ENCODE measurements around the gene CTXN1.
"Not testable (repeated sequence)": the region's sequence is repeated elsewhere in the genome, so short reads cannot be mapped to it uniquely, and the experiment has no call there.

The CTXN1 gene

DNA sequence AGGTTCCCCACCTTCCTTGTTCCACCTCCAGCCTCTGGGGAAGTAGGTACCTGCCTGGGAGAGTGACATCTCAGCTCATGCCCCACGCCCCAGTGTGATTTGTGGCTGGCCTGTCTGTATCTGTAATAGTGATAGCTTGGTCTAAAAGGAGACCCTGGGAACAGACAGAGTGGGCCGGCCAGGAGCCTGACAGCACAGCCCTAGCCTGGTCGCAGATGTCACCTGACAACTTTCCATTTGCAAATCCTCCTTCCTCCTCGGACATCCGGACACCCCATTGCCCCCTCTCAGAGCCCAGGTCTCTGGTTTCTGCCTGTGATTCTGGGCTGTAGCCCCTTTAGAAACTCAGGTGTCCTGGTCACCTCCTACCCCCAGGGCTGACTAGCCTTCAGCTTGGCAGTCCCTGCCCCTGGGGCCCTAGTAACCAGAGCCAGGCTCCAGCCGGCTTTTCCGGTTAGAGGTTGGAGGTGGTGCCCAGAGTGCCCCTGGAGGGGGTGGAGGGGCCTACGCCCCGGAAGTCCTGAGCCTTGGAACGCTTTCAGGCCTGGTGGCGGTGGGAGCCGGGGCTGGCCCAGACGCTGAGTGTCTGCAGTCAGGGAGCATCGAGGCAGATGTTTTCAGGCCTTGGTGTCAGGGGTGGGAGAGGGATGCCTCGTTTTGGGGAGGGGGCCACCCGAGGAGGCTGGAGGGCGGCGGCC is 31.2 kb downstream of the CTXN1 start:
- Histone ChIP-seq H3K27ac (no peak overlapping the region), H3K4me3 (no peak overlapping the region)
- DNase-seq (ENCODE audit: low spot score): no peak
- TF ChIP-seq, protein P1, sequence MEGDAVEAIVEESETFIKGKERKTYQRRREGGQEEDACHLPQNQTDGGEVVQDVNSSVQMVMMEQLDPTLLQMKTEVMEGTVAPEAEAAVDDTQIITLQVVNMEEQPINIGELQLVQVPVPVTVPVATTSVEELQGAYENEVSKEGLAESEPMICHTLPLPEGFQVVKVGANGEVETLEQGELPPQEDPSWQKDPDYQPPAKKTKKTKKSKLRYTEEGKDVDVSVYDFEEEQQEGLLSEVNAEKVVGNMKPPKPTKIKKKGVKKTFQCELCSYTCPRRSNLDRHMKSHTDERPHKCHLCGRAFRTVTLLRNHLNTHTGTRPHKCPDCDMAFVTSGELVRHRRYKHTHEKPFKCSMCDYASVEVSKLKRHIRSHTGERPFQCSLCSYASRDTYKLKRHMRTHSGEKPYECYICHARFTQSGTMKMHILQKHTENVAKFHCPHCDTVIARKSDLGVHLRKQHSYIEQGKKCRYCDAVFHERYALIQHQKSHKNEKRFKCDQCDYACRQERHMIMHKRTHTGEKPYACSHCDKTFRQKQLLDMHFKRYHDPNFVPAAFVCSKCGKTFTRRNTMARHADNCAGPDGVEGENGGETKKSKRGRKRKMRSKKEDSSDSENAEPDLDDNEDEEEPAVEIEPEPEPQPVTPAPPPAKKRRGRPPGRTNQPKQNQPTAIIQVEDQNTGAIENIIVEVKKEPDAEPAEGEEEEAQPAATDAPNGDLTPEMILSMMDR (IDR thresholded peaks at IDR 0.05): no peak

DNA sequence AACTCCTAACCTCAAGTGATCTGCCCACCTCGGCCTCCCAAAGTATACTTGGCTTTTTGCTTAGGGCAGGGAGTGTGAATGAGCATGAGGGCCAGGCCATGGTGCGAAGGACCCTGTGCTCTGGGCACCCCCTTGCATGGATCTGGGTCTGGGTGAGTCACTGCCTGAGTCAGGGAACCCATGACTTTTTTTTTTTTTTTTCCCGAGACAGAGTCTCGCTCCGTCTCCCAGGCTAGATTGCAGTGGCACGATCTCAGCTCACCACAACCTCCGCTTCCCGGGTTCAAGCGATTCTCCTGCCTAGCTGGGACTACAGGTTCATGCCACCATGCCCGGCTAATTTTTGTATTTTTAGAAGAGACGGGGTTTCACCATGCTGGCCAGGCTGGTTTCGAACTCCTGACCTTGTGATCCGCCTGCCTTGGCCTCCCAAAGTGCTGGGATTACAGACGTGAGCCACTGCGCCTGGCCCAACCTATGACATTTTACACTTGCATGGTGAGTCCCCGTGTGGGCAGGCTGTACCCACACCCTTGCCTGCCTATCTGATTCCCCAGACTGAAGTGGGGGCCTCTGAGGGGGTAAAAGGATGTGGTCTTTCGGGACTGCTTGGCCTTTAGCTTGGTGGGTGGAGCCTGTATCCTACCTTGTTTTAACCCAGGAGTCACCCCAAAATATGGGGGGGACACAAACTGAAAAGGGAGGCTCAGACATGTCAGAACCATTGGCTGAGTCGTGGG is 32.4 kb downstream of the CTXN1 start:
- not testable (repeated sequence) for DNase-seq (ENCODE audit: low spot score); H3K4me3 ChIP-seq; H3K27ac ChIP-seq

DNA sequence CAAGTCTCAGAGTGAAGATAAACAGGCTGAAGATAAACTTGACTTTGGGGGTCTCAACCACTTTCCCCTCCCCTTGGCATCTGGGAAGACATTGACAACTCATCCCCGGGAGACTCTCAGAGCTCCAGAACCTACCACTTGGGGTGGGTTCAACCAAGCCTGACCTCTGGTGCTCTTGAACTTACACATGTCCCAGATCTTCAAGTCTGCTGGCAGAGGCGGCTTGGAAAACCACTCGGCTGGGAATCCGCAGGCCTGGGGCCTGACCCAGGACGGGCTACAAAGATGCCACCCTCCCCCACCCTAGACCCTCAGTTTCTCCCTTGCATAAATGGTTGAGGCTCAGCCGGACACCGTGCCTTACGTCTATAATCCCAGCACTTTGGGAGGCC is 37.1 kb downstream of the CTXN1 start:
- TF ChIP-seq, protein P1 (IDR thresholded peaks at IDR 0.05): no peak
- DNase-seq (ENCODE audit: low spot score): no peak
- peak overlapping the region; percentile 62 for H3K4me3 ChIP-seq
- no peak overlapping the region for H3K27ac ChIP-seq

DNA sequence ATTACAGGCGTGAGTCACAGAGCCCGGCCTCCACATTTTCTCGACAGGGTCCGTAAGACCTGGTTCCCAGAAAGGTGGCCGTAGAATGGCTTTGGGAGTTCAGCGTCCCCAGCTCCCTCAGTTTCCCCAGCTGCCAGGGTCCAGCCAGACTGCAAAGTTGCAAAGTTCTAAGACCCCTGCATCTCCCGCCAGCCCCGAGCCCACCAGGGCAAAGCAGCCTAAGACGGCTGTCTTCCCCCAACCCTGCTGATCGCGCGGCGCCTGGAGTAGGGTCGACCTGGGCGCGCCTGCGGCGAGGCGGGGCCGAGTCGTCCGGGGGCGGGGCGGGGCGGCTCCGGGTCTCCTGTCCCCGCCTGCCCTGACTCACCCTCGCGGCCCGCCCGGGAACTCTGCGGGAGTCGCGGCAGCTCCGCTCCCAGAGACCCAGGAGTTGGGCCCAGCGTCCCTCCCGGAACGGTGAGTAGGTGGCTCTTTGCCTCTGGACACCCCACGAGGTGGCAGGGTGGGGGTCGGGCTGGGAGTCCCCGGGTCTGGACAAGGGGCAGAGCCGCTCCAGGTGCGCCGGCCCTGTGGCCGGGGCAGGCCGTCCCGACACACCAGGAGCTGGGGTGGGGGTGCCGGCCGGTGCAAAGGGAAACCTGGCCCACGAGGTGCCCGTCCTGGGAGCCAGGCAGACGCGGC is 37.6 kb downstream of the CTXN1 start, which contains the start of gene LRRC8E:
LRRC8E (plus strand) TSS at position 366 of the 681 bp plus-strand sequence. CDS start 7,094 bp downstream, outside the sequence.
- no peak for DNase-seq (ENCODE audit: low spot score)
- TF ChIP-seq, protein P1 (IDR thresholded peaks at IDR 0.05): no peak
- Histone ChIP-seq H3K4me3 (peak within 1 kb of the TSS; percentile 62), H3K27ac (no peak within 1 kb of the TSS)

DNA sequence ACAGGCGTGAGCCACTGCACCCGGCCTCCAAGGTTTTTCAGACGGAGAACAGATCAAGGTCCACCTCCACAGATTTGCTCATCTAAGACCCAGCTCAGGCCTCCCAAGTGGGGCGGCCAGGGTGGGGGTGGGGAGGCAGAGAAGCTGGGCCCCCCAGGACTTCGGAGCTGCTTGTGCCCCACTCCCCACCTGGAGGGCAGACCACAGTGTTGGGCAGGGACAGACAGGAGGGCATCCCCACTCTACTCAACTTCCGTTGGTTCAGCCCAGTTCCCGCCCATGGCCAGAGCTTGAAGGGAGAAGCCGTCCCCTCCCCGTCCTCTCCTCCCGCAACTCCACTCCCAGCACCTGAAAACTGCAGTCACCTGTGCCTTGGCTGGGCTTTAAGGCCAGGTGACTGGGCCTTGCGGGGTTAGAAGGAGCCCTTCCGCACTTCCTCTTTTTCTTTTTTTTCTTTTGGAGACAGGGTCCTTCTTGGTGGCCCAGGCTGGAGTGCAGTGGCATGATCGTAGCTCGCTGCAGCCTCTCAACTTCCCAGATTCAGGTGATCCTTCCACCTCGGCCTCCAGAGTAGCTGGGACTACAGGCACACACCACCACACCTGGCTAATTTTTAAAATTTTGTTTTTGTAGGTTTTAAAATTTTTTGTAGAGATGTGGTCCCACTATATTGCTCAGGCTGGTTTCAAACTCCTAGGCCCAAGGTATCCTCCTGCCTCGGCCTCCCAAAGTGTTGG is 38.4 kb downstream of the CTXN1 start:
- no peak for DNase-seq (ENCODE audit: low spot score)
- TF ChIP-seq, protein P1 (IDR thresholded peaks at IDR 0.05): no peak
- Histone ChIP-seq H3K27ac (no peak overlapping the region), H3K4me3 (no peak overlapping the region)

DNA sequence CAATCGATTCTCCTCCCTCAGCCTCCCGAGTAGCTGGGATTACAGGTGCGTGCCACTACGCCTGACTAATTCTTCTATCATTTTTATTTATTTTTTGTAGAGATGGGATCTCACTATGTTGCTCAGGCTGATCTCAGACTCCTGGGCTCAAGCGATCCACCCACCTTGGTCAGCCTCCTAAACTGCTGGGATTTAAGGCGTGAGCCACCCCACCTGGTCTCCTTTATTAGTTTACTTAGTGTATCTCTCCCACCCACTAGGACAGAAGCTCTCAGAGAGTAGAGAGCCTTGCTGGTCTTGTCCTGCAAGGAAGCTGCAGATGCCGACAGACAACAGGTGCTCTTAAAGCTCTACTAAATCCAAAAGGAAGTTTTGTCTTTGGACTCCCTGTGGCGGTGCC is 40.1 kb downstream of the CTXN1 start:
- no peak overlapping the region for H3K4me3 ChIP-seq
- no peak overlapping the region for H3K27ac ChIP-seq
- no peak for DNase-seq (ENCODE audit: low spot score)
- TF ChIP-seq, protein P1 (IDR thresholded peaks at IDR 0.05): no peak

Measured in coronary artery (tissue), 2 donors.